HG03060 (cell line): ENCODE measurements around the gene SSRP1.
"Not testable (repeated sequence)": the region's sequence is repeated elsewhere in the genome, so short reads cannot be mapped to it uniquely, and the experiment has no call there.

Source experiments
- ATAC-seq: cut with Tn5 transposase; IDR thresholded peaks from one replicate; pipeline ENCODE4 v1.9.1; 2021; ENCODE audit warnings: low read depth, moderate number of reproducible peaks; ENCODE audit not compliant: unreplicated experiment

SSRP1 gene

DNA sequence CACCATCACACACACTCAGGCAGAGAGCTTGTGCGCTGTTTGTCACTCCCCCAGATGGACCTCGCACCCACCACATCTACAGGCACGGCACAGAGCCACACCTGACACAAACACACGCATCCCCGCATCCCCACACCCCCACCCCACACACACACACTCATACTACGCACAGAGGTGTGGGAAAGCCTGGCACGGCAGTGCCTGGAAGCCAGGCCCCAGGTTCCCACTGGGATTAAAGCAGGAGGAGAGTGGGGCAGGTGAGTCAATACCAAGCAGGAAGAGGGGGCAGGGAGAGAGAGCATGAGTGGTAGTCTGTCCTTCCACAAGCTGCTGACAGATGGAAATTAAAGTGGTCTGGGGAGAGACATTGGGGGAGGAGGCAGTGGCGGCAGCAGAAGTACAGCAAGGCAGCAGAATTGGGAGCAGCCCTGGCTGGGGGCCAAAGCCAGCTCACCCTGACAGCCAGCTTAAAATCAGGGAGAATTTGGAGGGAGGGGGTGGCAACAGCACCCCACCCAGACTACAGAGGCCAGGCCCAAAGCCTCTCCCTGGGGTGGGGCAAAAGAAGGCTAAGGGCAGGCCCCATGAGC lies 31.6 kb downstream of the SSRP1 start:
- ATAC-seq: no peak

DNA sequence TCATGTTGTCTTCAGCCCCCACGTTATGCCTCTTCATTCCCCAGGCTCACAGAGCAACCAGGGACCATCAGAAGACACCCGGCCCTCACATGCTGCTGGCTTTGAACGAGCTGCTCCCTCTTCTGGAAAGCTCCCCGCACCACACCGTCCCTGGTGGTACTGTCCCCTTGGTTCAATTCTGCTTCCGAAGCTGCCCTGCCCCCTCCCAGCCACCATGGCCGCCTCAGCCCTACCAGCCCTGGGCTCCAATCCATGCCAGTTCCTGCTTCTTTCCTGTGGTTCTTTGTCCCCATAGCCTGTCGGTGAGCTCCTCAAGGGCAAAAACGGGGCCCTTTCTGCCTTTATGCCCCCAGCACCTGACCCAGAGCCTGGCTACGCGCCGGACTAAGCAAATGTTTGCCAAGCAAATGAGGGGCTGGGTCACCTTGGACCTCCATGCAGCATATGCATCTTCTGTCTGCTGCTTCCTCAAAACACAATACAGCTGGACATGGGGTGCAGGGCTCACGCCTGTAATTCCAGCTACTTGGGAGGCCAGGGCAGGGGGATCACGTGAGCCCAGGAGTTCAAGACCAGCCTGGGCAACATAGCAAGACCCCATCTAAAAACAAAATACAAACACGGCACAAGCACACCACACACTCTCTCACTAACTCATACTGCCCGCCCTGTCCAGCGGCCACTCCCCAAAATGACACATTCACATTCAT lies 32.3 kb downstream of the SSRP1 start:
- no peak for ATAC-seq

DNA sequence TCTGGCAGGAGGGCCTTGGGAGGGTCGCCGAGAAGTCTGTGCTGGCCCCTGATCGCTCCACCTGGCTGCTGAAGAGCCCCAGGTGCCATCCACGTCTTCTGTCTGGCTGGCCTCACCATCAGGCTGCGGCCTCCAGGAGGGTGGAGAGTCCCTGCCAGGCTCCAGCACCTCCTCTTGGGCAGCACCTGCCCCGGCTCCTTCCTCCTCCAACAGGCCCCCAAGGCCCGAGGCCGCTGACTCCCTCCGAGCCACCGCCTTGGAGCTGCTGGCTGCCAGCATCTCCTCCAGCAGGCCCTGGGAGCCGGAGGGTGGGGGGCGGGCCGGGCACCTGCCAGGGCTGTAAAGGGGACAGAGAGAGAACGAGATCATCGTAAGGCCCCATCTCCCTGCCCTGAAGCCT lies 33.2 kb downstream of the SSRP1 start:
- ATAC-seq: no peak

DNA sequence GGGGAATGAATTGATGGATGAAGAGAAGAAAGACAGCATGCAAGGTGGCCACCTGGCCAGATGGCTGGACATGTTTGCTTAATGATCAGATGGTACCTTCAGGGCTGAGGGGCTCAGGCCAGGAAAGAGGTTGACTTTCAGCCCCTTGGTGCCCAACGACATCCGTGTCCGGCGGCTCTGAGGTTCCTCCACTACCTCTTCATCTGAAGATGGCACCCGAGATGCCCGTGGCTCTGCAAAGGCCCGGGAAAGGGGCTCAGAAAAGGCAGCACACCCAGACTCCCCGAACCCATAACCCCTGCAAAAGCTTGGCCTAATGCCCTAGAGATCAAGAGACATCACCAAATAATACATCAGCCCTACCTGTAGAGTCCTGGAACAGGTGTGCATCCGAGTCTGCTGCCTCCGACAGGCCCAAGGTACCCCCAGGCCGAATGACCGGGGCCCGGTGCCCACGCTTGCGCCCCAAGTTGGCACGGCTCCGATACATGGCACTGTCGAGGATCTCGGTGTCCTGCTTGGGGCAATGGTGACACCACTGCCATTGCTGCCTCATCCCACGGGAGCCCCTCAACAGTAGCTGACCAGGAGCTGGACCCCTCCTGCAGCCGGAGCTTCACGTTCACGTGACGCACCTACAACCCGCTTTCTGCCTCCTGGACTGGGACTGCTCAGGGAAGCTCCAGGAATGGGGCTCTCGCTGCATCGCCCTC lies 33.8 kb downstream of the SSRP1 start:
- no peak for ATAC-seq

DNA sequence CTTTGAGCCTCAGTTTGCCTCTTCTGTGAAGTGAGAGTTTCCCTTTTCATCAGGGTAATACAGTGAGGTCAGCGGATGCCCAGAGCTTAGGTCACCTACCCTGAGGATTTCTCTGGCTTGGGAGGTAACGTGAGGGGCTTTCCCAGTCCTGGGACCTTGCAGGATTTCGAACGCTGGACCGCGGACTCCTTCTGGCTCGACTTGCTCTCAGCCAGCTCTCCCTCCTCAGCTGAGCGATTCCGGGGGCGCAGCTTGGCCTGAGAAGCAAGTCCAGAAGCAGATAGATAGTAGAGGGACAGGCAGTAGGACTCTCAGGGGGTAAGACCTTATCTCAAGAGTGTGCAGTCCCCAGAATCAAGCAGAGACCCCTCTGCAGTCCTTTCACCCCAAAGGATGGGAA lies 34.9 kb downstream of the SSRP1 start:
- ATAC-seq: no peak

DNA sequence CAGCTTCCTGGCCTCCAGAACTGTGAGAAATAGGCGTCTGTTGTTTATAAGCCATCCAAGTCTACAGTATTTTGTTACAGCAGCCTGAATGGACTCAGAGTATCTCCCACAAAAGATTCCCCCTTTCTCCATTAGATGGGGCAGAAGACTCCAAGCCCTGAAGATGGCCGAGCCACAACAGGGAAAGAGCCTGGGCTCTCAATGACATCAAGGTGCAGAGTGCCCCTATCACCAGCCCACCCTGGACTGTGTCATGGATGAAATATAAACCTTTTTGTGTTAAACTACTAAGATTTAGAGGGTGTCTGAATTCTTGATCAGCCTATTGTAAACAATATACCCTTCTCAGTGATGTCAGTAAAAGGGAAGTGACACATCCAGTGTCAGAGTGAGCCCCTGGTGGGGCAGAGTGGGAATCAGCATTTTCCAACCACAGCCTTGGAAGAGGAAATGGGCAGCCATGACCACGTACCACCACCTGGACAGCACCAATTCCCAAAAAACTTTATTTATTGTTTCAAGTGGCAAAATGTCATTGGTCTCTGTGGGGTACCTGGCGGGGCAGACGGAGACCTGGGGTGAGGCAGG lies 36.4 kb downstream of the SSRP1 start:
- no peak for ATAC-seq

DNA sequence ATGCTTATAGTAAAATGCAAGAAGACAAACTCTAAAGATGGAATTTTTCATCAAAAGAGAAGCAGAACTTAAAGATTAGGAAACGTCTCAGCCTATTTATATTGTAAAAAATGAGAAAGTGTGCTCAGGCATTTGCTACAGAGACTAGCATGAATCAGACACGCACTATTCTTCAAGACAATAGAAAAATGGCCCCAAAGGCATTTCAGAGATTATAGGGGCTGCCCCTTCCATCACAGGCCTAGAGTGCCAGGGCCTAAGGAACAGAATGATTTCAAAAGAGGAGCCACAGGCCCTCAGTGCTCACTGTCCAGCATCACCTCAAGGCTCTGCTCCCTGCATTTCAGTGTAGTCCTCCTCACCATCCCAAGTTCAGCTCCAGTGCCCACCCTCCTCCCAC lies 38.5 kb downstream of the SSRP1 start:
- ATAC-seq: no peak

DNA sequence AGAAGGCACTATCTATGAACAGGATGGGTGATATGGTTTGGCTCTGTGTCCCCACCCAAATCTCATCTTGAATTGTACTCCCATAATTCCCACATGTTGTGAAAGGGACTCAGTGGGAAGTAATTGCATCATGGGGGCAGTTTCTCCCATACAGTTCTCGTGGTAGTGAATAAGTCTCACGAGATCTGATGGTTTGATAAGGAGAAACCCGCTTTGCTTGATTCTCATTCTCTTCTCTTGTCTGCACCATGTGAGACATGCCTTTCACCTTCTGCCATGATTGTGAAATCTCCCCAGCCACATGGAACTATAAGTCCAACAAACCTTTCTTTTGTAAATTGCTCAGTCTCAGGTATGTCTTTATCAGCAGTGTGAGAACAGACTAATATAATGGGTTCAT lies 39.5 kb downstream of the SSRP1 start:
- not testable (repeated sequence) for ATAC-seq

DNA sequence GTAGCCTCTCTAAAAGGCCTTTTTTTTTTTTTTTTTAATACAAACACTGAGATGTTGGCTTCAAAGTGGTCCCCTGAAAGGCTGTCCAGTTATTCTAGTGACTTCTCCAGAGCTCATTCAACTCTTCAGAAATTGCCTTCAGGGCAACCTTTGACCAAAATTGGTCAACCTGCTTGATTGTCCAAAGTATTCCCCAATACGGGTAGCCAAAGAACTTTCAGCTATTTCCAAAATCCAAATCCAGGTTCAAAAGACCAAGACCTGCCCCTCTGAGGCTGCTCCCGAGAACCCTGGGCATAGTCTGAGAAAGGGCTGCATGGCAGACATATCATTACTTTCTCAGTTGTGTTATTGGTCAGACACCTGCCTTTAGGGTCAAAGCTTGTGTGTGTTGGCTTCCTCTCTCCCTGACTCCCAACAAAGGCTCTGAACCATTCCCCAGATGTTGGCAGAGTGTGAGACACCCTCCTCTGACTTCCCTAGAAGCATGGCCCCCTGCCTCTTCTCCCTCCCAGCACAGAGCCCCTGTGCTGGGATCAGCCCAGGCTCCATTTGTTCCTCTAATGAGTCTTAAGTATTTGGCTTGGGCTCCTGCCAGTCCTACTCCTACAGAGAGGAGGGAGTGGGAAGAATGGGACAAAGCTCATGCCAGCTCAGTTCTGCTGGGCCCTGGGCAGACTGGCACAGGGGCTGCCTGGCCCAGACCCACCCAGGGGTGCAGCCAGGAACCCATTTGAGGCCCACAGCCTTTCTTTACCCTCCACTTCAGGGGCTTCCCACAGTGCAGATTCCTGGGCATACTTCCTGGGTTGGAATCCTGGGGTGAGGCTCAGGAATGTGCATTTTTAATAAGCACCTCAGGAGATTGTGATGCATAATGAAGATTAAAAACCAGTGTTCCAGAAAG lies 41.2 kb downstream of the SSRP1 start:
- no peak for ATAC-seq

DNA sequence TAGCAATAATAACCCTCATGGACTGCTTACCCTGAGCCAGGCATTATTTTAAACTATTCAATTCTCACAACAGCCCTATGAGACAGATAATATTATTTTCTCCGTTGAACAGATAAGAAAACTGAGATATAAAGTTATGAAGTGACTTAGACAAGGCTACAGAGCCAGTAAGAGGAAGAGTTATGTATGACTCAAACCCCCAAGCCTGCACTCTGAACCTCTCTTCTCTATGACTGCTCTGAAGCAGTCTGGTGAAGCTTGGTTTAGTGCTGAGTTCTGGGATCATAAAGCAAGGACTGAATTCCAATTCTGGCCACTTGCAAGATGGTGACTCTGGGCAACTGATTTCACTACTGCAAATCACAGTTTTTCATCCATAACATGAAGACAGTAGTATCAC lies 45.4 kb downstream of the SSRP1 start:
- no peak for ATAC-seq

DNA sequence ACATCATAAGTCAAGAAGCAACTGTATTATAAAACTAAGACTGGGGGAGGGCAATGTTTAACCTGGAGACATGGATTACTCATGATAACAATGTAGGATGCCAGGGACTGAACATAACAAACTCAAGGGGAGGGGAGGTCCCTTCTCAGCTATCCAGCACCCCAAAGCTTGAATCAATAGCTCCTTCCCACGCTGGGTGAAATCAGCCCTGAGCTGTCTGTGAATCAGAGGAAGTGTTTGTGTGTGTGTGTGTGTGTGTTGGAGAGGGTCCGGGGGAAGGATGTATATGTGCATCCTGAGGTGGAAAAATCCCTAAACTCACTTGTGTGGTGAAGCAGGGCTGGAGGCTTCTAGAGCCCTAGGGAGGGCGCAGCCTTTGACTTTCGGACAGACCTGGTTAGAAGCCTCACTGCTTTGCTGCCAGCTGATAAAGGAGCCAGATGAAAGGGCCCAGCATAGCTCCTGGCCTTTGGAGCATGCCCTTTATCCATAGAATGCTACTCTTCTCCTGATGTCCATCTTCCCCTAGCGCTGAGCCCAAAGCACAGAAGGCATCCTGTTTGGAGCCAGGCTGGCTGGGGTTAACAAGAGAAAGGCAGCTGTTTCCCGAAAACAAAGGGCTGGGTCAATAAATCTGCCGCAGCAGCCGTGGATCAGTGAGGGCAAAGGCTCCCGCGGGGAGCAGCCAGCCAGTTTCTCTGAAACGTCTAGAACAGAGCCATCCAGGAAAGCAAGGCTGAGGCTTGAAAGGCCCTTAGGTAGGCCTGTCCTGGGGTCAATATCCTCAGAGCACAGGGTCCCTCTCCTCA lies 46.7 kb downstream of the SSRP1 start:
- no peak for ATAC-seq

DNA sequence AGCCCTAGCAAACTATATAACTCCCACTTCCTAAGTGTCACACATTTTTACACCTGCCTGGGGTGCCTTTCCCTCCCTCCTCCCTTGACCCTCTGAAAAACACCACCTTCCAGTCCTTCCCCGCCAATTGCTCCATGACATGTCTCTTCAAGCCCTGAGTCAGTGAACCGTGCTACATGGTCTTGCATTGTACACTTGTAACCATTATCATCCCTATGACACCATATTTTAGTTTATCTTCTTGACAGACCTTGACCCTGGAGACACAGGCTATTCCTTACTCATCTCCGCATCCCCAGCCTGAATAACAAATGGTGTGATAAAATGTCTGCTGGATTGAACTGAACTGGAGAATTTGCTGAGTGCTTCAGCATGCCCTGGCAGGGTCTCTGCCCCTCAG lies 47.8 kb downstream of the SSRP1 start:
- no peak for ATAC-seq

DNA sequence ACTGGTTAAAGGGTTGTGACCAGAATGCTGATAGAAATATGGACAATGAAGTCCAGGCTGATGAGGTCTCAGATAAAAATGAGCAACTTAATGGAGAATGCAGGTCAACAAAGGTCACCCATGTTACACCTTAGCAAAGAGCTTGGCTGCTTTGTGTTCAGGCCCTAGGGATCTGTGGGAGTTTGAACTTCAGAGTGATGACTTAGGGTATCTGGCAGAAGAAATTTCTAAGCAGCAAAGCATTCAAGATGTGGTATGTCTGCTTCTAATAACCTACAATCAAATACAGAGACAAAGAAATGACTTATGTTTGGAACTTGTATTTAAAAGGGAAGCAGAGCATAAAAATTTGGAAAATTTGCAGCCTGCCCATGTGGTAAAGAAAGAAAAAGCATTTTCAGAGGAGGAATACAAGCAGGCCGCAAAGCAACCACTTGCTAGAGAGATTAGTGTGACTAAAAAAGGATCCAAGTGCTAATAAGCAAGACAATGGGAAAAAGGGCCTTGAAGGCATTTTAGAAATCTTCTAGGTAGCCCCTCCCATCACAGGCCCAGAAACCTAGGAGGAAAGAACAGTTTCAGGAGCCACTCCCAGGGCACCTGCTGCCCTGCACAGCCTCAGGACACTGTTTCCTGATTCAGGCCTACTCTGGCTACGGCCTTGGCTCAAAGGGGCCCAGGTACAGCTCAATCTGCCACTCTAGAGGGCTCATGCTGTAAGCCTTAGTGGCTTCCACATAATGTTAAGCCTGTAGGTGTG lies 52.3 kb downstream of the SSRP1 start:
- no peak for ATAC-seq

DNA sequence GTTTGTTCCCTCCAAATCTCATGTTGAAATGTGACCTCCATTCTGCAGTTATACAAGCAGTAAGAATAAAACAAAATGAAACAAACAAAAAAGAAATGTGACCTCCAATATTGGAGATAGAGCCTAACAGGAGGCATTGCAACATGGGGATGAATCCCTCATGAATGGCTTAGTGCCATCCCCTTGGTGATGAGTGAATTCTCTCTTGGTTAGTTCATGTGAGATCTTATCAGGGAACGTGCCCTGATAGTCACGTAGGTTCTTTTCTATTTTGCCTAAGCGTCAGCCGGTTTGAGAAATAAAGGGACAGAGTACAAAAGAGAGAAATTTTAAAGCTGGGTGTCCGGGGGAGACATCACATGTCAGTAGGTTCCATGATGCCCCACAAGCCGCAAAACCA lies 54.1 kb downstream of the SSRP1 start:
- ATAC-seq: not testable (repeated sequence)

DNA sequence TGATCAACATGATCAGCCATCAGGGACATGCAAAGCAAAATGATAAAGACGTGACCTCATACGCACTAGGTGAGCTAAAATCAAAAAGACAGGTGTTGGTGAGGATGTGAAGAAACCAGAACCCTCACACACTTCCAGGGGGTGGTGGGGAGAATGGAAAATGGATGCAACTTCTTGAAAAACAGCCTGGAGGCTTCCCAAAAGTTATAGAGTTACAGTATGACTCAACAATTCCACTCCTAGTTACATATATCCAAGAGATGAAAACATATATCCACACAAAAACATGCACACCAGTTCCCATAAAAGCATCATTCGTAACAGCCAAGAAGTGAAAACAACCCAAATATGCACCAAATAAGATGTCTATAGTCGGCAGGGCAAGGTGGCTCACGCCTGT lies 56.6 kb downstream of the SSRP1 start:
- no peak for ATAC-seq

DNA sequence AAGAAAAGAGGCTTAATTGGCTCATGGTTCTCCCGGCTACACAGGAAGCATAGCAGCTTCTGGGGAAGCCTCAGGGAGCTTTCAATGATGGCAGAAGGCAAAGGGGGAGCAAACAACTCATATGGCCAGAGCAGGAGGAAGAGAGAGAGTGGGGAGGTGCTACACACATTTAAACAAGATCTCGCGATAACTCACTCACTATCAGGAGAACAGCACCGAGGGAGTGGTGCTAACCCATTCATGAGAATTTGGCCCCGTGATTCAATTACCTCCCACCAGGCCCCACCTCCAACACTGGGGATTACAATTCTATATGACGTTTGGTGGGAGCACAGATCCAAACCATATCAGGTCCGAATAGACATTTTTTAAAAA lies 57.0 kb downstream of the SSRP1 start:
- ATAC-seq: no peak

DNA sequence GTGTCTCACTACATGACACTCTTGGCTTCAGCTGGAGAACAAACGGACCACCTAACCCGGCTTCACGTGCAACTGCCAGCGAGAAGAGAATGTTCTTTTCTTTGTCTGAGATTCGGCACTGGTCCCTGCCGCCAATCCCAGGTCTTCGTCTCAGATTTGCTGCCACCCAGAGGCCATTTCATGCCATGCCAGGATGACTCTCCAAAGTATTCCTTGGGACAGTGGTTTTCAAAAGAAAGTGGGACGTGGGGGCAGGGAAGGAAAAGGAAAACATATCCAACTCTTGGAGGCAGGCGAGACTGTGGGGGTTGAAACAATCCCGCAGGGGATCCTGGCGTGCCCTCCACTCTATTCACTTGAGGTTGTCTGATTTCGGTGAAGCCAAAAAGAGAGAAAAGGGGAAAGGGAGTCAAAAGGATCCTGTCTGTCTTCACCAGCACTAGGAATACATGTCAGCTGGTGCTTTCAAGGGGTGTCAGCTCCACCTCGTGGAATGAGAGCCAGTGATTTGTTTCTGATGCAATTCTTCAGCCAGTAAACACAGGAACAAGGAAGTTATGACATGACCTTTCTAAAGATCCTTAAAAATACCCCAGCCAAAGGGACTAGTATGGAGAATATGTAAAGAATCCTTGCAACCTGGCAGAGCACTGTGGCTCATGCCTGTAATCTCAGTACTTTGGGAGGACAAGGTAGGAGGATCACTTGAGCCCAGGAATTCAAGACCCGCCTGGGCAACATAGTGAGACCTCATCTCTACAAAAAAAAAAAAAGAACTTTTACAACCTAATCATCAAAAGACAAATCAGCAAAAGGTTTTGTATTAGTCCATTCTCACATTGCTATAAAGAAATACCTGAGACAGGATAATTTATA lies 57.6 kb downstream of the SSRP1 start:
- no peak for ATAC-seq

DNA sequence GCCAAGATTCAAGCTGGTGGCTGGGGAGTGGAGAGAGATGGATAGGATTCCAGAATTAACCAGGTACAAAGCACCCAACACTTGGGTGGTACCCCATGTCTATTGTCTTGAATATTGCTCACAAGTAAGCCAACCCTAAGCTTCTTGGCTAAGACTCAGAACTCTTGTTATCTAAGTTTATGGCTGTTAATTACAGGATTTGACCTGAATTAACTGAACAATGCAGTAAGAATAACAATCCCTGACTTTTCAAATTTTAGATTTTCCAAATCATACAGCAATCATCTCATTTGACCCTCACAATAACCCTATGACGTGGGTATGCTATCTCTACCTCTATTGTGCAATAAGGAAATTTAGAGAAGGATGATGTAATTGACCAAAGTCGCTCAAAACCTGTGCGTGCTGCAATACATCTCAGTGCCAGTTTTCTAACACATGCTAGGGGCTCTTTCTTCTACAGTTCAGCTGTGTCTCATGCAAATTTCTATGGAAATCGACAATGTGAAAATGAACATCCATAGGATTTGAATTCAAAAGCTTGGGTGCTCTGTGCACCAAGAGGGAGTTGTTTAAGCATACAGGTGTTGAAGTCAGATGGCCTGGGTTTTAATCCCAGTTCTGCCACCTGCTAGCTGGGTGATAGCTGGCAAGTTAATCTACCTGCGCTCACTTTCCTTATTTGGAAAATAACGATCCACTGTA lies 58.6 kb downstream of the SSRP1 start:
- ATAC-seq: no peak
